Naive thymus-derived CD4-positive, alpha-beta T cell (primary cell): ENCODE measurements around the gene PAK6. TPM values are rescaled to one million over a fixed set of nuclear protein-coding genes. Genes with fewer than 3 reads are reported as not detected.

Experiments
- ATAC-seq: fragments of 150-1000 bp; cut with Tn5 transposase; 2 replicates; pipeline ENCODE4 v1.10.0; 2021; ENCODE audit warnings: mild to moderate bottlenecking, moderate library complexity
- CTCF ChIA-PET: fragments of 350-600 bp; sonication (Branson Sonifier 250); formaldehyde crosslinking; loops from one replicate; lab custom pipeline; 2021; ENCODE audit warnings: antibody characterized with exemption; lab: Charles Lee
- POLR2A ChIA-PET: fragments of 350-600 bp; sonication (Branson Sonifier 250); formaldehyde crosslinking; loops from one replicate; lab custom pipeline; 2021; ENCODE audit warnings: antibody characterized with exemption, inconsistent platforms; lab: Charles Lee
- DNase-seq, 9 donors: peaks; one replicate each; pipeline versions ENCODE4 v3.0.0 to v3.0.0-alpha.2; 2020 to 2022; ENCODE audit warnings: mixed read lengths in 1 of 9
- H3K27ac ChIP-seq: one replicate; pipeline ENCODE4 v1.7.0; 2013; ENCODE audit warnings: mild to moderate bottlenecking, low read depth, low read length, moderate library complexity
- H3K27me3 ChIP-seq, 2 donors: one replicate each; pipeline ENCODE4 v1.7.0; 2013; ENCODE audit warnings: low read length in 2 of 2, mild to moderate bottlenecking in 2 of 2, moderate library complexity in 2 of 2; ENCODE audit not compliant: control insufficient read depth in 2 of 2, insufficient read depth in 2 of 2
- H3K36me3 ChIP-seq, 3 experiments: 1 replicate in 2 of 3; 2 replicates in 1 of 3; pipeline ENCODE4 v1.7.0; 2013; ENCODE audit warnings: low read length in 3 of 3, mild to moderate bottlenecking in 3 of 3, moderate library complexity in 1 of 3; ENCODE audit not compliant: insufficient read depth in 3 of 3, control insufficient read depth in 2 of 3
- H3K4me1 ChIP-seq, 2 donors: one replicate each; pipeline ENCODE4 v1.7.0; 2013; ENCODE audit warnings: low read length in 2 of 2, mild to moderate bottlenecking in 2 of 2, moderate library complexity in 1 of 2; ENCODE audit not compliant: control insufficient read depth in 2 of 2, insufficient read depth in 2 of 2
- H3K4me3 ChIP-seq: 2 replicates; pipeline ENCODE4 v1.7.0; 2013; ENCODE audit warnings: mild to moderate bottlenecking, low read length
- H3K9me3 ChIP-seq, 3 experiments: 1 replicate in 2 of 3; 2 replicates in 1 of 3; pipeline ENCODE4 v1.7.0; 2013; ENCODE audit warnings: low read length in 3 of 3; ENCODE audit not compliant: control insufficient read depth in 2 of 3
- H3K27ac Mint-ChIP-seq, 9 donors: one replicate each; pipeline ENCODE4 v1.8.0; 2020 to 2022; ENCODE audit warnings: mixed read lengths in 9 of 9, mild to moderate bottlenecking in 8 of 9, moderate library complexity in 5 of 9, inconsistent platforms in 2 of 9
- H3K27me3 Mint-ChIP-seq, 5 donors: one replicate each; pipeline ENCODE4 v1.8.0; 2021 to 2022; ENCODE audit warnings: mixed read lengths in 5 of 5, mild to moderate bottlenecking in 1 of 5
- H3K36me3 Mint-ChIP-seq, 5 donors: one replicate each; pipeline ENCODE4 v1.8.0; 2020 to 2022; ENCODE audit warnings: mixed read lengths in 5 of 5, mild to moderate bottlenecking in 3 of 5, inconsistent platforms in 1 of 5
- H3K4me1 Mint-ChIP-seq, 7 donors: one replicate each; pipeline ENCODE4 v1.8.0; 2020 to 2022; ENCODE audit warnings: mixed read lengths in 7 of 7, mild to moderate bottlenecking in 3 of 7, inconsistent platforms in 1 of 7
- H3K4me3 Mint-ChIP-seq, 10 donors: one replicate each; pipeline ENCODE4 v1.8.0; 2020 to 2022; ENCODE audit warnings: mild to moderate bottlenecking in 10 of 10, mixed read lengths in 10 of 10, moderate library complexity in 6 of 10, inconsistent platforms in 2 of 10
- H3K9me3 Mint-ChIP-seq, 11 donors: one replicate each; pipeline ENCODE4 v1.8.0; 2020 to 2022; ENCODE audit warnings: mixed read lengths in 11 of 11, mild to moderate bottlenecking in 4 of 11, inconsistent platforms in 1 of 11, moderate library complexity in 1 of 11
- intact Hi-C, 2 donors: fragments of 100-400 bp; cut with micrococcal nuclease; formaldehyde crosslinking; loops; one replicate each; pipeline ENCODE4 v1.15.1; 2023
- polyA plus RNA-seq, 2 donors: library from polyadenylated mRNA; unstranded; fragments of 300-500 nt; fragmentation: Illumina TruSeq; gene quantifications; one replicate each; pipeline ENCODE4 v1.2.3, GENCODE V29; 2021
- total RNA-seq, 6 experiments: library from RNA in 5 of 6; stranded (reverse) in 5 of 6; gene quantifications; 1 replicate in 5 of 6; 2 replicates in 1 of 6; pipeline ENCODE4 v1.2.3 and lab custom pipeline; 2021 to 2026

Gene PAK6
- total and polyA plus RNA-seq, 7 experiments from 2014 or later, result 0.58 to 1.9 TPM; not detected in 5

GRCh38 chr15:40250304-40250656 lies 11.4 kb downstream of the PAK6 start:
- no peaks in the 10 kb centered on the region for H3K9me3 Mint-ChIP-seq
- Histone ChIP-seq H3K4me1 (no peaks in the 10 kb centered on the region), H3K27ac (no peak overlapping the region), H3K4me3 (no peak overlapping the region), H3K36me3 (no peaks in the 10 kb centered on the region), H3K9me3 (no peaks in the 10 kb centered on the region), H3K27me3 (peaks cover 0 to 3% of the 10 kb centered on the region in 2 donors)
- intact Hi-C loops, result no loop called here
- no peaks in the 10 kb centered on the region for H3K36me3 Mint-ChIP-seq
- no peak overlapping the region for H3K27ac Mint-ChIP-seq
- no peak overlapping the region for H3K4me3 Mint-ChIP-seq
- CTCF ChIA-PET, result interaction anchor here (1.3 kb wide), 1 partner anchor 33 kb away, joined by 3 read pairs; no protein-coding TSS in a partner anchor
- H3K27me3 Mint-ChIP-seq, result peaks cover 27 to 54% (median 35%) of the 10 kb centered on the region in 5 donors
- H3K4me1 Mint-ChIP-seq, result peaks cover 4 to 17% (median 9%) of the 10 kb centered on the region in 7 donors
- ATAC-seq, result no peak
- POLR2A ChIA-PET, result no interaction called here
- no peak for DNase-seq

GRCh38 chr15:40250771-40251483 lies 12.1 kb downstream of the PAK6 start:
- Mint-ChIP-seq H3K4me3 (peak overlapping the region in 9 of 10 donors; percentile 14 to 81 (median 34)), H3K27me3 (peaks cover 27 to 56% (median 36%) of the 10 kb centered on the region in 5 donors), H3K9me3 (no peaks in the 10 kb centered on the region), H3K4me1 (peaks cover 4 to 17% (median 9%) of the 10 kb centered on the region in 7 donors), H3K27ac (no peak overlapping the region), H3K36me3 (no peaks in the 10 kb centered on the region)
- ChIA-PET CTCF (interaction anchor here (1.3 kb wide), 1 partner anchor 34 kb away, joined by 3 read pairs; no protein-coding TSS in a partner anchor), POLR2A (no interaction called here)
- ATAC-seq, result no peak
- intact Hi-C loops, result no loop called here
- Histone ChIP-seq H3K27me3 (peaks cover 0 to 3% of the 10 kb centered on the region in 2 donors), H3K4me1 (no peaks in the 10 kb centered on the region), H3K9me3 (no peaks in the 10 kb centered on the region), H3K27ac (no peak overlapping the region), H3K4me3 (no peak overlapping the region), H3K36me3 (no peaks in the 10 kb centered on the region)
- DNase-seq, result no peak

GRCh38 chr15:40251486-40252140 lies 12.8 kb downstream of the PAK6 start:
- POLR2A ChIA-PET, result no interaction called here
- Mint-ChIP-seq H3K4me1 (peaks cover 4 to 17% (median 9%) of the 10 kb centered on the region in 7 donors), H3K36me3 (no peaks in the 10 kb centered on the region), H3K9me3 (no peaks in the 10 kb centered on the region), H3K4me3 (peak overlapping the region; percentile 23 to 81 (median 40)), H3K27ac (no peak overlapping the region), H3K27me3 (peaks cover 27 to 56% (median 36%) of the 10 kb centered on the region in 5 donors)
- Histone ChIP-seq H3K4me1 (peaks cover 0 to 5% of the 10 kb centered on the region in 2 donors), H3K27me3 (peaks cover 0 to 3% of the 10 kb centered on the region in 2 donors), H3K27ac (no peak overlapping the region), H3K9me3 (no peaks in the 10 kb centered on the region), H3K4me3 (no peak overlapping the region), H3K36me3 (no peaks in the 10 kb centered on the region)
- no peak for ATAC-seq
- CTCF ChIA-PET, result interaction anchor here (1.3 kb wide), 1 partner anchor 34 kb away, joined by 3 read pairs; no protein-coding TSS in a partner anchor
- intact Hi-C loops, result no loop called here
- DNase-seq, result no peak

GRCh38 chr15:40252141-40252437 lies 13.2 kb downstream of the PAK6 start:
- ChIA-PET CTCF (no interaction called here), POLR2A (no interaction called here)
- Mint-ChIP-seq H3K27me3 (peaks cover 27 to 56% (median 36%) of the 10 kb centered on the region in 5 donors), H3K9me3 (no peaks in the 10 kb centered on the region), H3K4me3 (peak overlapping the region in 5 of 10 donors; percentile 33 to 81 (median 63)), H3K4me1 (peaks cover 4 to 17% (median 9%) of the 10 kb centered on the region in 7 donors), H3K36me3 (no peaks in the 10 kb centered on the region), H3K27ac (no peak overlapping the region)
- ATAC-seq, result no peak
- H3K27me3 ChIP-seq, result peaks cover 0 to 3% of the 10 kb centered on the region in 2 donors
- H3K4me3 ChIP-seq, result no peak overlapping the region
- H3K36me3 ChIP-seq, result no peaks in the 10 kb centered on the region
- H3K4me1 ChIP-seq, result peaks cover 0 to 5% of the 10 kb centered on the region in 2 donors
- intact Hi-C loops, result no loop called here
- no peaks in the 10 kb centered on the region for H3K9me3 ChIP-seq
- DNase-seq, result no peak
- no peak overlapping the region for H3K27ac ChIP-seq

GRCh38 chr15:40252438-40253166 lies 13.7 kb downstream of the PAK6 start:
- Mint-ChIP-seq H3K4me3 (peak overlapping the region; percentile 59 to 90 (median 76)), H3K9me3 (no peaks in the 10 kb centered on the region), H3K27ac (peak overlapping the region in 1 of 9 donors; percentile 55), H3K36me3 (no peaks in the 10 kb centered on the region), H3K27me3 (peaks cover 27 to 56% (median 36%) of the 10 kb centered on the region in 5 donors), H3K4me1 (peaks cover 4 to 17% (median 9%) of the 10 kb centered on the region in 7 donors)
- H3K27me3 ChIP-seq, result peaks cover 0 to 3% of the 10 kb centered on the region in 2 donors
- peak overlapping the region; percentile 41 for H3K4me3 ChIP-seq
- intact Hi-C loops, result no loop called here
- ATAC-seq (peak; percentile 55), DNase-seq (peak in 1 of 9 donors; percentile 36)
- H3K4me1 ChIP-seq, result peaks cover 0 to 5% of the 10 kb centered on the region in 2 donors
- CTCF ChIA-PET, result no interaction called here
- H3K9me3 ChIP-seq, result no peaks in the 10 kb centered on the region
- no peak overlapping the region for H3K27ac ChIP-seq
- H3K36me3 ChIP-seq, result no peaks in the 10 kb centered on the region
- POLR2A ChIA-PET, result no interaction called here

GRCh38 chr15:40253167-40253790 lies 14.4 kb downstream of the PAK6 start:
- H3K4me3 Mint-ChIP-seq, result peak overlapping the region; percentile 59 to 90 (median 76)
- intact Hi-C loops, result no loop called here
- H3K4me3 ChIP-seq, result peak overlapping the region; percentile 41
- ChIA-PET CTCF (no interaction called here), POLR2A (no interaction called here)
- H3K36me3 Mint-ChIP-seq, result no peaks in the 10 kb centered on the region
- H3K36me3 ChIP-seq, result no peaks in the 10 kb centered on the region
- H3K27ac ChIP-seq, result no peak overlapping the region
- peaks cover 0 to 3% of the 10 kb centered on the region in 2 donors for H3K27me3 ChIP-seq
- ATAC-seq, result peak; percentile 13
- peaks cover 4 to 17% (median 9%) of the 10 kb centered on the region in 7 donors for H3K4me1 Mint-ChIP-seq
- H3K9me3 ChIP-seq, result no peaks in the 10 kb centered on the region
- H3K27me3 Mint-ChIP-seq, result peaks cover 27 to 56% (median 36%) of the 10 kb centered on the region in 5 donors
- H3K27ac Mint-ChIP-seq, result peak overlapping the region in 1 of 9 donors; percentile 55
- DNase-seq, result no peak
- H3K4me1 ChIP-seq, result peaks cover 0 to 5% of the 10 kb centered on the region in 2 donors
- no peaks in the 10 kb centered on the region for H3K9me3 Mint-ChIP-seq
